CD4-positive, alpha-beta T cell treated with Interleukin-4 for 4 hours (primary cell): Measurements from ENCODE around the gene PPP4C.

Experiments
- DNase-seq: peaks from one replicate; pipeline ENCODE4 v3.0.0-alpha.2; 2020

PPP4C gene

GRCh38 chr16:30131869-30132475 is 56.2 kb downstream of the PPP4C start:
- DNase-seq = no peak

GRCh38 chr16:30132591-30132990 is 56.8 kb downstream of the PPP4C start:
- no peak for DNase-seq
